ENCODE results near the gene CPNE2.

Gene CPNE2

GRCh38 chr16:57081744-57082143 lies 10.6 kb upstream of the CPNE2 start:
- Mint-ChIP-seq H3K4me3 (no peak overlapping the region), H3K27ac (no peak overlapping the region), H3K9me3 (no peaks in the 10 kb centered on the region), H3K36me3 (ENCODE audit: low read depth) (peaks cover 26% of the 10 kb centered on the region), H3K4me1 (ENCODE audit: low read depth) (peaks cover 4% of the 10 kb centered on the region), H3K27me3 (ENCODE audit: low read depth) (no peaks in the 10 kb centered on the region)
- no peak for DNase-seq (ENCODE audit: low spot score)

GRCh38 chr16:57082664-57083063 lies 9.7 kb upstream of the CPNE2 start:
- H3K36me3 Mint-ChIP-seq (ENCODE audit: low read depth), result peaks cover 21% of the 10 kb centered on the region
- peaks cover 4% of the 10 kb centered on the region for H3K4me1 Mint-ChIP-seq (ENCODE audit: low read depth)
- H3K9me3 Mint-ChIP-seq, result no peaks in the 10 kb centered on the region
- no peak for DNase-seq (ENCODE audit: low spot score)
- H3K27me3 Mint-ChIP-seq (ENCODE audit: low read depth), result no peaks in the 10 kb centered on the region
- H3K4me3 Mint-ChIP-seq, result no peak overlapping the region
- no peak overlapping the region for H3K27ac Mint-ChIP-seq

DNA sequence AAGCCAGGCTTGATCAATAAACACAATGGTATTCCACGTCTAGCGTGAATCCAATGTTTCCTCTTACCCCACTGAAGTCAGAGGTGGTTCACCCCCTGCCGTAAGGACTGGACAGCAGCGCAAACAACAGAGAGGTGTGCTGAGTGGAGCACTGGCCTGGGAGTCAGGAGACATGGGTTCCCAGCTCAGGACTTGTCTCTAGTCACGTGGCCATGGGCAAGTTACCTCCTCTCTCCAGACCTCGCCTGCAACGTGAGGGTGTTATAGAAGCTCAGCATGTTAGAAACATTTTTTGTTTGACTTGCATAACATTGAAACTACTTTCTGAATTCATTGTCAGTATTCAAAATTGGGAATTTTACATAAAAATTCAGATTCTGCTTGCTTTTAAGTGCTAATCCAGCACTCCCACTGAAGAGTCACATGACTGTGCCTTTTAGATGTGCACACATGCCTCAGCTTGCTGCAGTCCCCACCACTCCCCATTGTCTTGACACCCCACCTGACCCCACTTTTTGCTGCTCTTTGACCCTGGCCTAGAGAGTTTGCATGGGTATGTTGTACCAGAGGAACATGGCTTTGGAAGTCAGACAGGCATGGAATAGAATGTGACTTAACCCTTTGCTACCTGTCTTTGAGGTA lies 8.8 kb upstream of the CPNE2 start:
- Mint-ChIP-seq H3K9me3 (no peaks in the 10 kb centered on the region), H3K36me3 (ENCODE audit: low read depth) (peaks cover 21% of the 10 kb centered on the region), H3K4me1 (ENCODE audit: low read depth) (peaks cover 4% of the 10 kb centered on the region), H3K4me3 (no peak overlapping the region), H3K27ac (peak overlapping the region; percentile 60), H3K27me3 (ENCODE audit: low read depth) (peaks cover 1% of the 10 kb centered on the region)
- DNase-seq (ENCODE audit: low spot score), result no peak

- peak; percentile 57 for DNase-seq (ENCODE audit: low spot score)
- Mint-ChIP-seq H3K36me3 (ENCODE audit: low read depth) (peaks cover 21% of the 10 kb centered on the region), H3K4me3 (no peak overlapping the region), H3K27me3 (ENCODE audit: low read depth) (peaks cover 6% of the 10 kb centered on the region), H3K27ac (peak overlapping the region; percentile 60), H3K4me1 (ENCODE audit: low read depth) (peaks cover 4% of the 10 kb centered on the region), H3K9me3 (no peaks in the 10 kb centered on the region)
Measured at GRCh38 chr16:57084257-57084770, 8.1 kb upstream of the CPNE2 start.

GRCh38 chr16:57084996-57085395 lies 7.4 kb upstream of the CPNE2 start:
- H3K9me3 Mint-ChIP-seq, result no peaks in the 10 kb centered on the region
- DNase-seq (ENCODE audit: low spot score), result no peak
- H3K4me3 Mint-ChIP-seq, result no peak overlapping the region
- peaks cover 15% of the 10 kb centered on the region for H3K36me3 Mint-ChIP-seq (ENCODE audit: low read depth)
- peaks cover 9% of the 10 kb centered on the region for H3K27me3 Mint-ChIP-seq (ENCODE audit: low read depth)
- peaks cover 4% of the 10 kb centered on the region for H3K4me1 Mint-ChIP-seq (ENCODE audit: low read depth)
- no peak overlapping the region for H3K27ac Mint-ChIP-seq

- peaks cover 12% of the 10 kb centered on the region for H3K36me3 Mint-ChIP-seq (ENCODE audit: low read depth)
- H3K27ac Mint-ChIP-seq, result no peak overlapping the region
- H3K27me3 Mint-ChIP-seq (ENCODE audit: low read depth), result peaks cover 28% of the 10 kb centered on the region
- no peak for DNase-seq (ENCODE audit: low spot score)
- peaks cover 4% of the 10 kb centered on the region for H3K4me1 Mint-ChIP-seq (ENCODE audit: low read depth)
- H3K4me3 Mint-ChIP-seq, result no peak overlapping the region
- no peaks in the 10 kb centered on the region for H3K9me3 Mint-ChIP-seq
Measured at GRCh38 chr16:57087003-57087402, 5.4 kb upstream of the CPNE2 start.

- H3K27ac Mint-ChIP-seq, result no peak overlapping the region
- peaks cover 37% of the 10 kb centered on the region for H3K27me3 Mint-ChIP-seq (ENCODE audit: low read depth)
- DNase-seq (ENCODE audit: low spot score), result no peak
- H3K4me1 Mint-ChIP-seq (ENCODE audit: low read depth), result peaks cover 2% of the 10 kb centered on the region
- no peak overlapping the region for H3K4me3 Mint-ChIP-seq
- H3K9me3 Mint-ChIP-seq, result no peaks in the 10 kb centered on the region
- no peaks in the 10 kb centered on the region for H3K36me3 Mint-ChIP-seq (ENCODE audit: low read depth)
Measured at GRCh38 chr16:57089406-57089805, 3.0 kb upstream of the CPNE2 start.

DNA sequence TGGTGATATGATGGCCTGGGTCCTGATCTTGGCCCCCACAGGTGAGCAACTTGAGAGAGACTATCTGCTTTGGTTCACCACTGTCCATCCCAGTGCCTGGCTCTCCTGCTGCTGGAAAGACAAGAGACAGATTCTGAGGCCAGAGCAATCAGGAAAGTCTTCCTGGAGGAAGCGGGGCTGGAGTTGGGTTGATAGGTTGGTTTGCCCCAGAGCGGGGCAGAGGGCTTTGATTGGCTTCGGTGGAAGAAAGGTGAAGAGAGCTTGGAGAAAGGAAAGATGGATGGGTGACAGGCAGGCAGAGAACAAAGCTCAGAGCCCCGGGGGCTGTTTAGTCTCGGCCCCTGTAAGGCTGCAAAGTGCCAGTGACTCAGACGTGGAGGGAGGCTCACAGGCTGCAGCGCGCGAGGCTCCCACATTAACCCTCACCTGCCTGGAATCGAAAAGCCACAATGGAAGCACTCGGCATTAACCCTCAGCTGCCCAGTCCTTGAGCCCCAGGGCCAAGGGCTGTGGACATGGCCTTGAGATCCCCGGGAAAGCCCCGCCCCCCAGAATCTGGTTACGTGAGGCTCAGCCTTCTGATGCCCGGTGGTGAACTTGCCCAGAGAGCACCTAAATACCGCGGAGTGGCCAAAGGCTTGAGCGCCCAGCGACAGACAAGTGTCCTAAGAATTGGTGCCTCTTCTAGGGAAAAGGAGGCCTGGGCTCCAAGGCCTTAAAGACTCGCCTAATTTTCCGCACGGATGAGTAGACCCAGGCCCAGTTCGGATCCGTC lies 996 bp upstream of the CPNE2 start:
- Mint-ChIP-seq H3K27me3 (ENCODE audit: low read depth) (peaks cover 37% of the 10 kb centered on the region), H3K4me3 (peak overlapping the region; percentile 78), H3K27ac (no peak overlapping the region), H3K36me3 (ENCODE audit: low read depth) (no peaks in the 10 kb centered on the region), H3K4me1 (ENCODE audit: low read depth) (peaks cover 2% of the 10 kb centered on the region), H3K9me3 (no peaks in the 10 kb centered on the region)
- no peak for DNase-seq (ENCODE audit: low spot score)

DNA sequence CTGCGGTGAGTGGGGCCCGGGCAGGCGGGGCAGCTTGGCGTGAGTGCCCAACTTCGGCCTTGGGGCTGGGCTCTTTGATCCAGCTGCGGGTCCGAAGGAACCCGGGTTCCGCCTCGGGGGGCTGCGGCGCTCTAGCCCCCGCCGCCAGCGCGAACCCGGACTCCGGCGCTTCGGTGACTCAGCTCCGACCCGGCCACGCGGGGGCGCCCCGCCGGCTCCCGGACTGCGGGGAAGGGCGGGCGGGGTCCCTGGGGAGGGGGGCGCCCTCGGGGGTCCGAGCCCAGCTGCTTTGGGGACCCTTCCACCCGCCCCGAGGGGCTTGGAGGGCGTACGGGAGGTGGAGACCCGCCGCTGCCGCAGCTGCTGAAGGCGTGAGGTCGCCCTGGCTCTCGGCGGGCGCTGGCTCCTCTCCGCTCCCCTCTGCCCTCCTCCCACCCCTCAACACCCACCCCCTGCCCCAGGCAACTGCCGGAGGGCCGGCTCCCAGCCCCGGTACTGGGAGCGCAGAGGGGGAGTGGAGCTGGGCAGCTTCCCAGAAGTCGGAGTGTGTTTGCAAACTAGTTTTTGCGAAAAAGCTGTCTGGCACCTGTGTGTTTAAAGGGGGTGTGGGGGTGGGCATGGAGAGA lies 516 bp downstream of the CPNE2 start:
- Mint-ChIP-seq H3K4me1 (ENCODE audit: low read depth) (peaks cover 2% of the 10 kb centered on the region), H3K36me3 (ENCODE audit: low read depth) (no peaks in the 10 kb centered on the region), H3K4me3 (peak overlapping the region; percentile 77), H3K9me3 (no peaks in the 10 kb centered on the region), H3K27ac (peak overlapping the region; percentile 36), H3K27me3 (ENCODE audit: low read depth) (peaks cover 37% of the 10 kb centered on the region)
- DNase-seq (ENCODE audit: low spot score), result no peak

DNA sequence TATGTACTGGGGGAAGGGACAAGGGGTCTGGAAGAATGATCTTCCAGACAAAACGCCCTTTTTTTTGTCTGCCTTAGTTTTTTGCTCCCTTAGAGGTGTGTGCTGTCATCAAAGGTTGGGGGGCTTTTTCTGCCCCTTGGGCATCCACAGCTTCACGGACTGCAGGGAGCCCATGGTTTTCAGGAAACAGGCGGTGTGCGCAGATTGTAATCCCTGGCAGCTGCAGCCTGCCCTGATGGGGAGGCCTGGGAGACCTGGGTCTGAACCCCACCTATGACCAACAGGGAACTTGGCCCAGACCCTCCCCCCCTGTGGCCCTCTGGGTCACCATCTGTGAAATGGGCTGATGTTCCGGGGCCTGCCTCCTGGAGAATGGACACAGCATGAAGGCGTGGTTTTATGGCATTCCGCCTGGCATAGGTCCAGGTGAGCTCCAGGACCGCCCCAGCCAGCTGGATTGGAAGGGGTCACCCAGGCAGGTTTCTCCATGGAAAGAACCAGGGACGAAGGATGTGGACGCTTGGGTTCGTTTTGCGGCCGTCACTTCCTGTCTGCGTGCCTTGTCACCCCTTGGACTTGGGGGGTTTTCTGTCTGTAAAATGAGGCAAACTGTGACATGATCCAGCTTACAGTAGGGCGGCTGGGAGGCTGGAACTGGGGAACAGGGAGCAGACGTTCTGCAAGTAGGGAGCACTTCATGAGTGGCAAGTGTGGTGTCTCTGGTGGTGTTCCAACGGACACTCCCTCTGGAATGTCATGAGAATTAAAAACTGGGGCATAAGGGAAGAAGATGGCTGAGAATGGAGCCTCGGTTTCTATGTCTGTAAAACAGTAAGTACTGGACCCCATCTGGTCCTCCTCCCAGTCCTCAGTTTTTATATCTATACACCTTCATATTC lies 1.5 kb downstream of the CPNE2 start:
- Mint-ChIP-seq H3K36me3 (ENCODE audit: low read depth) (no peaks in the 10 kb centered on the region), H3K27me3 (ENCODE audit: low read depth) (peaks cover 33% of the 10 kb centered on the region), H3K4me3 (peak overlapping the region; percentile 77), H3K4me1 (ENCODE audit: low read depth) (peaks cover 2% of the 10 kb centered on the region), H3K9me3 (no peaks in the 10 kb centered on the region), H3K27ac (peak overlapping the region; percentile 36)
- no peak for DNase-seq (ENCODE audit: low spot score)

DNA sequence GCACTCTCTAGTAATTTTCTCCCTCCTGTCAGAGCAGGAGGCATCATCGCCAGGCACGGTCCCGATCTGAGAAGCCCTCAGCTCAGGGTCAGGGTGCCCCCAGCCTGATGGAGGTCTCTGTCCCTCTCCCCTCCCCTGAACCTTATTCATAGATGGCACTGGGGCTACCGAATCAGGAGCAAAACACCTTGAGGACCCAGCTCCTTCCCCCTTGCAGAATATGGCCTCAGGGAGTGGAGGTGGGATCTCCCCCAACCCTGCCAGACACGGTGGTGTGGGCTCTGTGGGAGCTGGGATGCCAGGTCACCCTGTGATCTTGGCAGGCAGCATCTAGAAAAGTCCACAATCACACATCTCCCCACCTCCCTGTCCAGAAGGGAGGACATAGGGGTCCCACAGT lies 2.5 kb downstream of the CPNE2 start:
- no peaks in the 10 kb centered on the region for H3K9me3 Mint-ChIP-seq
- no peak overlapping the region for H3K27ac Mint-ChIP-seq
- H3K4me1 Mint-ChIP-seq (ENCODE audit: low read depth), result peaks cover 2% of the 10 kb centered on the region
- peaks cover 28% of the 10 kb centered on the region for H3K27me3 Mint-ChIP-seq (ENCODE audit: low read depth)
- no peak for DNase-seq (ENCODE audit: low spot score)
- H3K4me3 Mint-ChIP-seq, result no peak overlapping the region
- H3K36me3 Mint-ChIP-seq (ENCODE audit: low read depth), result no peaks in the 10 kb centered on the region

DNA sequence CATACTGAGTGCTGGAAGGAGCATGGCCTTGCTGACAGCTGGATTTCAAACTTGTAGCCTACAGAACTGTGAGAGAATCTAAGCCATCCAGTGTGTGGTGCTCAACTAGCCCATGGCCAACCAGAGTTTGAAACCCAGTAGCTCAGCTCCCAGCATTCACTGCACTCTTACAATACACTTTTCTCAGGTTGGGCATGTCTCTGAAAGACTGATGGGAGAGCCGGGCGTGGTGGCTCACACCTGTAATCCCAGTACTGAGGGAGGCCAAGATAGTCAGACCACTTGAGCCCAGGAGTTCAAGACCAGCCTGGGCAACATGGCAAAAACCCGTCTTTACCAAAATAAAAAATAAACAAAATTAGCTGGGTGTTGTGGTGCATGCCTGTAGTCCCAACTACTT lies 3.8 kb downstream of the CPNE2 start:
- H3K4me3 Mint-ChIP-seq, result no peak overlapping the region
- H3K27ac Mint-ChIP-seq, result no peak overlapping the region
- H3K4me1 Mint-ChIP-seq (ENCODE audit: low read depth), result peaks cover 7% of the 10 kb centered on the region
- no peaks in the 10 kb centered on the region for H3K9me3 Mint-ChIP-seq
- no peaks in the 10 kb centered on the region for H3K36me3 Mint-ChIP-seq (ENCODE audit: low read depth)
- peaks cover 16% of the 10 kb centered on the region for H3K27me3 Mint-ChIP-seq (ENCODE audit: low read depth)
- DNase-seq (ENCODE audit: low spot score), result no peak

- peaks cover 7% of the 10 kb centered on the region for H3K4me1 Mint-ChIP-seq (ENCODE audit: low read depth)
- H3K4me3 Mint-ChIP-seq, result no peak overlapping the region
- H3K27me3 Mint-ChIP-seq (ENCODE audit: low read depth), result peaks cover 10% of the 10 kb centered on the region
- no peak overlapping the region for H3K27ac Mint-ChIP-seq
- no peaks in the 10 kb centered on the region for H3K9me3 Mint-ChIP-seq
- H3K36me3 Mint-ChIP-seq (ENCODE audit: low read depth), result no peaks in the 10 kb centered on the region
- DNase-seq (ENCODE audit: low spot score), result no peak
Measured at GRCh38 chr16:57096793-57097192, 4.4 kb downstream of the CPNE2 start.

All from T-helper 2 cell treated with Interferon-gamma antibody and Interleukin-4, amounts not matched to agents 5 μg/mL and 100 μg/mL, for 36 hours (primary cell).